Osteoblast (primary cell): Measurements from ENCODE around the gene ARL8B. TPM values are rescaled to one million over a fixed set of nuclear protein-coding genes. Genes with fewer than 3 reads are reported as not detected.

Source experiments
- DNase-seq: peaks from one replicate; pipeline ENCODE4 v3.0.0; 2011; ENCODE audit warnings: low spot score, mixed read lengths; ENCODE audit not compliant: insufficient read length; ENCODE audit errors: missing footprints
- H2AFZ ChIP-seq: 2 replicates; pipeline ENCODE4 v1.6.0; 2011; ENCODE audit warnings: mild to moderate bottlenecking, low read length
- H3K27ac ChIP-seq: 2 replicates; pipeline ENCODE4 v1.5.1; 2011; ENCODE audit warnings: mild to moderate bottlenecking, low read depth, low read length, moderate library complexity
- H3K27me3 ChIP-seq: 2 replicates; pipeline ENCODE4 v1.6.0; 2012; ENCODE audit warnings: mild to moderate bottlenecking, control low read depth, inconsistent platforms, low read length, moderate library complexity; ENCODE audit not compliant: insufficient read depth
- H3K36me3 ChIP-seq: 2 replicates; pipeline ENCODE4 v1.5.1; 2011; ENCODE audit warnings: mild to moderate bottlenecking, low read length, control low read depth, moderate library complexity; ENCODE audit not compliant: insufficient read depth
- H3K4me1 ChIP-seq: 2 replicates; pipeline ENCODE4 v1.5.1; 2011; ENCODE audit warnings: mild to moderate bottlenecking, low read length, control low read depth, moderate library complexity; ENCODE audit not compliant: insufficient read depth
- H3K4me2 ChIP-seq: 2 replicates; pipeline ENCODE4 v1.6.0; 2011; ENCODE audit warnings: mild to moderate bottlenecking, low read length; ENCODE audit not compliant: insufficient read depth
- H3K4me3 ChIP-seq: fragments of 200-600 bp; sonication (generic); 3 replicates; pipeline ENCODE4 v1.5.1; 2012; ENCODE audit warnings: mild to moderate bottlenecking, low read length, inconsistent platforms; ENCODE audit not compliant: insufficient read depth
- H3K79me2 ChIP-seq: 2 replicates; pipeline ENCODE4 v1.6.0; 2012; ENCODE audit warnings: mild to moderate bottlenecking, low read length, control low read depth, inconsistent platforms; ENCODE audit not compliant: insufficient read depth
- H3K9me3 ChIP-seq: 2 replicates; pipeline ENCODE4 v1.5.1; 2011; ENCODE audit warnings: low read depth, low read length, control low read depth
- H4K20me1 ChIP-seq: 2 replicates; pipeline ENCODE4 v1.6.0; 2012; ENCODE audit warnings: mild to moderate bottlenecking, low read length, control low read depth; ENCODE audit not compliant: insufficient read depth
- total RNA-seq: library from RNA; depleted of rRNA; stranded (reverse); fragments of >200 nt; gene quantifications from 2 replicates; pipeline ENCODE4 v1.2.3, GENCODE V29; 2012
- TF ChIP-seq, protein P1 (sequence below): IDR thresholded peaks from 2 replicates; pipeline ENCODE4 v1.5.1; 2011; ENCODE audit warnings: mild to moderate bottlenecking, low read depth, low read length, moderate library complexity; ENCODE audit errors: extremely low read depth

The ARL8B gene
- total RNA-seq, 1 donor, result 90.8 TPM

GRCh38 chr3:5205165-5205941 is 83.3 kb downstream of the ARL8B start:
- H3K27me3 ChIP-seq, result no peaks in the 10 kb centered on the region
- H3K4me1 ChIP-seq, result peaks cover 18% of the 10 kb centered on the region
- H3K27ac ChIP-seq, result peak overlapping the region; percentile 75
- TF ChIP-seq, protein P1, sequence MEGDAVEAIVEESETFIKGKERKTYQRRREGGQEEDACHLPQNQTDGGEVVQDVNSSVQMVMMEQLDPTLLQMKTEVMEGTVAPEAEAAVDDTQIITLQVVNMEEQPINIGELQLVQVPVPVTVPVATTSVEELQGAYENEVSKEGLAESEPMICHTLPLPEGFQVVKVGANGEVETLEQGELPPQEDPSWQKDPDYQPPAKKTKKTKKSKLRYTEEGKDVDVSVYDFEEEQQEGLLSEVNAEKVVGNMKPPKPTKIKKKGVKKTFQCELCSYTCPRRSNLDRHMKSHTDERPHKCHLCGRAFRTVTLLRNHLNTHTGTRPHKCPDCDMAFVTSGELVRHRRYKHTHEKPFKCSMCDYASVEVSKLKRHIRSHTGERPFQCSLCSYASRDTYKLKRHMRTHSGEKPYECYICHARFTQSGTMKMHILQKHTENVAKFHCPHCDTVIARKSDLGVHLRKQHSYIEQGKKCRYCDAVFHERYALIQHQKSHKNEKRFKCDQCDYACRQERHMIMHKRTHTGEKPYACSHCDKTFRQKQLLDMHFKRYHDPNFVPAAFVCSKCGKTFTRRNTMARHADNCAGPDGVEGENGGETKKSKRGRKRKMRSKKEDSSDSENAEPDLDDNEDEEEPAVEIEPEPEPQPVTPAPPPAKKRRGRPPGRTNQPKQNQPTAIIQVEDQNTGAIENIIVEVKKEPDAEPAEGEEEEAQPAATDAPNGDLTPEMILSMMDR, result no peak
- H4K20me1 ChIP-seq, result no peaks in the 10 kb centered on the region
- H2AFZ ChIP-seq, result no peak overlapping the region
- H3K4me3 ChIP-seq, result no peak overlapping the region
- no peak for DNase-seq
- H3K79me2 ChIP-seq, result peaks cover 5% of the 10 kb centered on the region
- H3K9me3 ChIP-seq, result no peaks in the 10 kb centered on the region
- H3K4me2 ChIP-seq, result peak overlapping the region; percentile 2
- peaks cover 82% of the 10 kb centered on the region for H3K36me3 ChIP-seq

DNA sequence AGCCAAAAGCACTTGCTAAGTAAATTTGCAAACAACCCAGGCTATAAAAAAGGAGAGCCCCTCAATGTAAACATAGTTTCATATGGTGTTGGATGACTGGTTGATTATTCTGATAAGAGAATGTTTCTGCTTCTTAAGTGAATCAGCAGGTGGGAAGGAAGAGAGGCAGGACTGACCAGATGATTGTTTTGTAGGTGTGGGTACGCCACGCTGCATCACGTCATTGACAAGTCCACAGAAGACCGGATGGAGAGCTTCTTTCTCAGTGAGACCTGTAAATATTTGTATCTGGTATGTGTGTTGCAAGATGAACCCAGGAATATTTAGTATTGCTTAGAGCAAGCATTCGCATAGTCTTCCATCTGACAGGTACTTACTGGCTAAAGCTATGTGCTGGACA is 88.8 kb downstream of the ARL8B start:
- Histone ChIP-seq H3K9me3 (no peaks in the 10 kb centered on the region), H3K4me3 (no peak overlapping the region), H3K36me3 (peaks cover 95% of the 10 kb centered on the region), H3K4me1 (no peaks in the 10 kb centered on the region), H3K79me2 (no peaks in the 10 kb centered on the region), H3K4me2 (no peak overlapping the region), H2AFZ (no peak overlapping the region), H3K27ac (no peak overlapping the region), H3K27me3 (no peaks in the 10 kb centered on the region), H4K20me1 (peaks cover 4% of the 10 kb centered on the region)
- DNase-seq, result no peak
- TF ChIP-seq, protein P1, result no peak

DNA sequence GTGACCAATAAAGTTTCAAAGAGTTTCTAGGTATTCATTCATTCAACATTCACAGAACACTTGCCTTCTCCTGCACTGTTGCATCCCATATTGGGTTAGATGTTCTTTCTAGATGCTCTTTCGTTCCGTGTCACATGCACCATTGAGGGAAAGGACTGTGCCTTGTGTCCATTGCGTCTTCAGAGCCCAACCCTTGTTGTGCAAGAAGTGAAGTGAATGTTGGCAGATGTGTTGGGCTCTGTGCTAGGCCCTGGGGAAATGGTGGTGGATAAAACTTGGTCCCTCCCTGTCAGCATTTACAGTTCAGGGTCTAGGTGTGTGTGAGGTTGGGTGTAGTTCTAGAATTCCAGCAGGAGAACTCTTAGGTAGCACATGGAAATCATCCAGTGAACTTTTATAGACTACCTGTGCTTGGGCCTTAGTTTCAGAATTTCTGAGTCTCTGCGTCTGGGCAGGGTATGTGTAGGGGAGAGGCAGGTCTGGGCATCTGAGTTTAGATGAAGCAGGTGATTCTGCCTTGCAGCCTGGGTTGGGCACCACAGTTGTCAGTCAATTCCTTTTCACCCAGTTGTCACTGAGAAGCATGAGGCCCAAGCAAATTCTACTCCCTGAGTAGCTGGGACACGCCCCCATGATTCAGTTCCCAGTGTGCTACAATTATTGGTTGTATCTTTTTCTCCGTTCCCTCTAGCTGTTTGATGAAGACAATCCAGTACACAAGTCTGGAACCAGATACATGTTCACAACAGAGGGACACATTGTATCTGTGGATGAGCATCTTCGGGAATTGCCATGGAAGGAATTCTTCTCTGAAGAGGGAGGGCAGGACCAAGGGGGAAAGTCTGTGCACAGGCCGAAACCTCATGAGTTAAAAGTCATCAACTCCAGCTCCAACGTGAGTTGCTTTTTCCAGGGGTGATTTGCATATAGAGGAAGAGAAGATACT is 90.8 kb downstream of the ARL8B start:
- Histone ChIP-seq H3K79me2 (no peaks in the 10 kb centered on the region), H4K20me1 (peaks cover 4% of the 10 kb centered on the region), H3K36me3 (peaks cover 93% of the 10 kb centered on the region), H3K4me3 (no peak overlapping the region), H3K9me3 (no peaks in the 10 kb centered on the region), H3K4me1 (peaks cover 2% of the 10 kb centered on the region), H2AFZ (no peak overlapping the region), H3K4me2 (no peak overlapping the region), H3K27me3 (no peaks in the 10 kb centered on the region), H3K27ac (no peak overlapping the region)
- DNase-seq, result no peak
- TF ChIP-seq, protein P1, result no peak

DNA sequence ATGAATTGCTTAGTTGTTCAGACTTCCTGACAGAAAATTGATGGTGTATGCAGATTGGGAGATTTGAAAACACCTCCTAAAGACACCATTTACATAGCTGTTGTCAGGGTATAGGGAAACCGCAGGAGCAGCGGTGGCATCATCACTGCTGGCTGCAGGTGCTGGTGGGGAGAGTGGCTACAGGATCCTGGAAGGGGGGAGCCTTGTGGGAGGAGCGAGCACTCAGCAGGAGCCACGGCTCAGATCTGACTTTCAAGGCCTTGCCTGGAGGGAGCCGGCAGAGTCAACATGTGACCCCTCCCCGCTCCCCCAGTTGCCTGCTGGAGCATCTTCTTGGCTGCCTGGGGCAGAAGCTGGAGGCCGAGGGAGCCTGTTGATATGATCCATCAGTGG is 91.5 kb downstream of the ARL8B start:
- H3K4me3 ChIP-seq, result no peak overlapping the region
- peaks cover 89% of the 10 kb centered on the region for H3K36me3 ChIP-seq
- no peaks in the 10 kb centered on the region for H3K79me2 ChIP-seq
- H4K20me1 ChIP-seq, result peaks cover 4% of the 10 kb centered on the region
- no peak overlapping the region for H3K4me2 ChIP-seq
- no peak for DNase-seq
- TF ChIP-seq, protein P1, result no peak
- peaks cover 4% of the 10 kb centered on the region for H3K4me1 ChIP-seq
- no peak overlapping the region for H2AFZ ChIP-seq
- no peaks in the 10 kb centered on the region for H3K27me3 ChIP-seq
- H3K9me3 ChIP-seq, result no peaks in the 10 kb centered on the region
- no peak overlapping the region for H3K27ac ChIP-seq
